HG03103 (cell line): ENCODE results near the gene MPV17L.
"Not testable (repeated sequence)": the region's sequence is repeated elsewhere in the genome, so short reads cannot be mapped to it uniquely, and the experiment has no call there.

Source experiments
- ATAC-seq: cut with Tn5 transposase; IDR thresholded peaks from one replicate; pipeline ENCODE4 v1.9.1; 2021; ENCODE audit warnings: low read depth; ENCODE audit not compliant: unreplicated experiment

The MPV17L gene

DNA sequence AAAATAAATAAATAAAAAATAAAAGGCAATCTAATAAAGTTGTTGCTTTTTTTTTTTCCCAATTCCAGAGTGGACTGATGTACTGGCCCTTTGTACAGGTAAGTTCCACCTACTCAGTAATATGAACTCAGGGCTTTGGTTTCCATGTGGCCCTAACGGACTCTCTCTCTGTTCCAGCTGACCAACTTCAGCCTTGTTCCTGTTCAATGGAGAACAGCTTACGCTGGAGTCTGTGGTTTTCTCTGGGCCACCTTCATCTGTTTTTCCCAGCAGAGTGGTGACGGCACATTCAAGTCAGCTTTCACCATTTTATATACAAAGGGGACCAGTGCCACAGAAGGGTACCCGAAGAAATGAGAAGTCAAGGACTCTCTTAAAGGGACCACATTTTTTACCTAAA lies 12.2 kb downstream of the MPV17L start:
- ATAC-seq: not testable (repeated sequence)

DNA sequence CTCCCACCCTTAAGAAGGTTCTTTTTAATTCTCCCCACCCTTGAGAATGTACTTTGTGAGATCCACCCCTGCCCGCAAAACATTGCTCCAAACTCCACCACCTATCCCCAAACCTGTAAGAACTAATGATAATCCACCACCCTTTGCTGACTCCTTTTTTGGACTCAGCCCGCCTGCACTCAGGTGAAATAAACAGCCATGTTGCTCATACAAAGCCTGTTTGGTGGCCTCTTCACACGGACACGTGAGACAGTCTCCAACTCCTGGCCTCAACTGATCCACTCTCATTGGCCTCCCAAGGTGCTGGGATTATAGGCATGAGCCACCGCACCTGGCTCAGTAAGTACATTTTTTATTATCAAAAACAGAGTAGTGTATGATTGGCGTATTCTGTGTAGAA lies 13.9 kb downstream of the MPV17L start:
- not testable (repeated sequence) for ATAC-seq

DNA sequence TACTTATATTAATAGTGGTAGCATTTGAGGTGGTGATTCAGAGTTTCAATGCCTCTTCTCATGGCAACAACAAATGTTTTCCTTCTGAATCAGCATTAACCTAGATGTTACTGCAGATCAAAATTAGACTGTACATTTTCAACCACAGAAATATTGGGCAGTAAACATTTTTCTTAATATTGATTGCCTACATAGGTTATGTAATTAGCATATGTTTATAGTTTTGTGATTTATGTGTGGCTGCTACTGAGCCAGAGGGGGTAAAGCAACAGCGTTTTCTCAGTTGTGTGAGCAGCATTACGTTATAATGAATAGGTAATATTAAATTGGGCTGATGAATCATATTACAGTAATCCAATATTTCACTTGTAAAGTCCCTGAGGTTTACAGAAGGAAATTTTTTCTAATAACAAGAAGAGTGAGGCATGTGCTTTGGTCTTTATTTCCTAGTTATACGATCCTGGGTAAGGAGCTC lies 20.0 kb downstream of the MPV17L start:
- no peak for ATAC-seq

DNA sequence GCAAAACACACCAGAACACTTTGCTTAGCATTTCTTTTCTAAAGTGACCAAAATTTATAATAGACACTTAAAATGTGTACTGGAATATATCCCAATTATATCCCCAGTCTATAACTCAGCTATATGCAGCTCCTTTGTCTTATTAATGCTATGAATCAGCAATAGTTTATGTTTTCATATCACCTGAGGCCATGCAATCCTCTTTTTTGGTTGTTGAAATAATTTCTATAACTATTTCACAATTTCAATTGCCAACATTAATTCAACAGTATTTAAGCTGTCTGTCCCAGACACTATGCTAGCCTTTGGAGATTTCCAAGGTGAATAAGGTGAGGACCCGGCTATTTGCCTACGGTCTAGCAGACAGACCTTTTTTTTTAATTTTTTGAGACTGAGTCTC lies 21.6 kb downstream of the MPV17L start:
- no peak for ATAC-seq

DNA sequence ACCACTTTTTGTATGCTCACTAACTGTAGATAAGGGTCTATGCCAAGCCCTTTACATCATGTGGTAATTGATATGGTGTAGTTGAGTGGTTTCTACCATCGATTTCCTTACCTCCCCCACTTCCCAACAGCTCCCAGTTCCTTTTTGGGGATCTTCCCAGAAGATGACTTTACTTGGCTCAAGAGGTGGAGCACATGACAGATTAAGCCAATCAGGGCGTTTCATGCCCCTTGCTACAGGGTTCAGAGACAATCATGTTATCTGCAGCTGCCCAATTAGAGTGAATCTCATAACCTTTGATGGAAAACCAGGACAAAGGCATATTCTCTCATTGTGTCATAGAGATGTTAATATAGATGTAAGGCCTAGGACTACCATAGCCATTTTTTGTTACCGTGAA lies 22.7 kb downstream of the MPV17L start:
- ATAC-seq: no peak

DNA sequence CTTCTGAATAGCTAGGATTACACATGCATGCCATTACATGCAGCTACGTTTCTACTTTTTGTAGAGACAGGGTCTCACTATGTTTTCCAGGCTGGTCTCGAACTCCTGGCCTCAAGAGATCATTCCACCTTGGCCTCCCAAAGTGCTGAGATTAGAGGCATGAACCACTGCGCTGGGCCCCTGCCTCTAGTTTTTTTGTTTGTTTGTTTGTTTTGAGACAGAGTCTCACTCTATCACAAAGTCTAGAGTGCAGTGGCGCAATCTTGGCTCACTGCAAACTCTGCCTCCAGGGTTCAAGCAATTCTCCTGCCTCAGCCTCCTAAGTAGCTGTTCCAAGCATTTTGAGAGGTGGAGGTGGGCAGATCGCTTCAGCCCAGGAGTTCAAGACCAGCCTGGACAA lies 26.1 kb downstream of the MPV17L start:
- not testable (repeated sequence) for ATAC-seq

DNA sequence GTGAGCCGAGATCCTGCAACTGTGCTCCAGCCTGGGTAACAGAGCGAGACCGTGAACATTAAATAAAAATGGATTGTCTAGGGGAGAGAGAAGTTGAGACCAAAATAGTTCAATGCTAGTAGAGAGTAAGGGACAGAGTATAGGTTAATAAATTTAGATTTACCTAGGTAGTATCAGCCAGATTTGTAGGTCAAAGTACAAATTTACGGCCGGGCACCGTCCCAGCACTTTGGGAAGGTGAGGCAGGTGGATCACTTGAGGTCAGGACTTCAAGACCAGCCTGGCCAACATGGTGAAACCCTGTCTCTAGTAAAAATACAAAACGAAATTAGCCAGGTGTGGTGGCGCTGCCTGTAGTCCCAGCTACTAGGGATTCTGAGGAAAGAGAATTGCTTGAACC lies 26.7 kb downstream of the MPV17L start:
- ATAC-seq: no peak

DNA sequence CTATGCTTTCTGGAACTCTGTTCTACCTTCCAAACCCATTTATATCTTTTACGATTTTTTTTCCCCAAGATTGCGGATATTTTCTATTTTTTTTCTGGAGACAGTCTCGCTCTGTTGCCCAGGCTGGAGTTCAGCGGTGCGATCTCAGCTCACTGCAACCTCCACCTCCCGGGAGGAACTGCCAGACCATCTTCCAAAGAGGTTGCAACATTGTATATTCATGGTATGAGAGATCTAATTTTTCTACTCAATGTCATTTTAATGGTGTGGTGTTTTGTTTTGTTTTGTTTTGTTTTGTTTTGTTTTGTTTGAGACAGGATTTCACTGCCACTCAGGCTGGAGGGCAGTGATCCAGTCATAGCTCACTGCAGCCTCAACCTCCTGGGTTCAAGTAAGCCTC lies 30.3 kb downstream of the MPV17L start:
- no peak for ATAC-seq

DNA sequence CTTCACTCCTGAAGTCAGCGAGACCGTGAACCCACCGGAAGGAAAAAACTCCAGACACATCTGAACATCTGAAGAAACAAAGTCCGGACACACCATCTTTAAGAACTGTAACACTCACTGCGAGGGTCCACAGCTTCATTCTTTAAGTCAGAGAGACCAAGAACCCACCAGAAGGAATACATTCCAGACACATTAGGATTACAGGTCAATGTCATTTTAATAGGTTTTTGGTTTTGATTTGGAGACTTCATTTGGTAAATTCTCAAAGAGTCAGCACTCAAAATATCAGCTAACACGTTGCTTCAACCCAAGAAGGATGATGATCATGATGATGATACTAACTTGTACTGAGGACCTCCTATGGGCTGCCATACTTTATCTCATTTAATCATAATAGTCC lies 31.2 kb downstream of the MPV17L start:
- no peak for ATAC-seq

DNA sequence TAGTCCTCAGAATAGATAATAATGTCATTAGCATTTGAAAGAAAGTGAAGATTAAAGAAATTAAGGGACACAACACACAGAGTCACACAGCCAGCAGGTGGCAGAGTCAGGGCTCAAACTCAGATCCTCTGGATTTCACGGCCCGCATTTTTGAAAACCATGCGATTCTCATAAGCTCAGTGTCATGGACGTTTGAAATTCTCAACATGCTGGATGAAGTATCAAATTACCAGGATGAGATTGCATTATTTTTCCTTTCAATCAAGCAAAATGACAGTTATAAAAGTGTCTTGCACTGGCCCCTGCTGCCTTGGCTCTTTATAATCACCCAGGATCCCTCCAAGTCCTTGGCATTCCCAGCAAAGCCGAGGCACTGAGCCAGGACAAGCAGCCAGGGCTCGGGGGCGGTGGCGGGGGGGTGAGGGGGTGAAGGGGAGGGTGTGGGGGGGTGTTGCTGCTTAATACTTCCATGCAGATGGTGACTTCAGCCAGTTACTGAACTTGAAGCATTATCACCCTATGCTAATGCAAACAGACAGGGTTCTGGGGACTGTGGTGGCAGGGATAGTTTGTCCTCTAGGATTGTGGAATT lies 32.2 kb downstream of the MPV17L start:
- no peak for ATAC-seq

DNA sequence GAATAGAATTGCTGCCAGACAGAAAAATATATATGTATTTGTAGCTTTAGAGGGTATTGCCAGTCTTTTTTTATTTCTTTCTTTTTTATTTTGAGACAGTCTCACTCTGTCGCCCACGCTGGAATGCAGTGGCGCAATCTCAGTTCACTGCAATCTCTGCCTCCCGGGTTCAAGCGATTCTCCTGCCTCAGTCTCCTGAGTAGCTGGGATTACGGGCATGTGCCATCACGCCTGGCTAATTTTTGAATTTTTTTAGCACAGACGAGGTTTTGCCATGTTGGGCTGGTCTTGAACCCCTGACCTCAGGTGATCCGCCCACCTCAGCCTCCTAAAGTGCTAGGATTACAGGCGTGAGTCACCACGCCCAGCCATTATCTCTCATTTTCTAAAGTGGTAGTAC lies 35.3 kb downstream of the MPV17L start:
- ATAC-seq: not testable (repeated sequence)

DNA sequence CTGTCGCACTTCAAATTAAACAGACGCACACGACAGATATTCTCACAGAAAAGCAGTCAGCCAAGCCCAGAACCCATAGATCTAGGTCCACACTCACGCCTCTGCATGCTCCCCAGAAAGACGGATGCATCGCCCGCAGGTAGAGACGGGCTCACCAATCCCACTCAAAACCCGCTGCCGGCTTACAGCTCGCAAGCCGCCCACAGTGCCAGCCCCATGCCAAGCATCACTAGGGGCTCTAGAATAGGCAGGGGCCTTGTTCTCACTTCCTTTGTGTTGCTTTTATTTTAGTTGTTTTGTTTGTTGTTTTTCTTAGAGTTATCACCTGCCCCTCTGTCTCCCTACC lies 38.5 kb downstream of the MPV17L start:
- ATAC-seq: no peak

DNA sequence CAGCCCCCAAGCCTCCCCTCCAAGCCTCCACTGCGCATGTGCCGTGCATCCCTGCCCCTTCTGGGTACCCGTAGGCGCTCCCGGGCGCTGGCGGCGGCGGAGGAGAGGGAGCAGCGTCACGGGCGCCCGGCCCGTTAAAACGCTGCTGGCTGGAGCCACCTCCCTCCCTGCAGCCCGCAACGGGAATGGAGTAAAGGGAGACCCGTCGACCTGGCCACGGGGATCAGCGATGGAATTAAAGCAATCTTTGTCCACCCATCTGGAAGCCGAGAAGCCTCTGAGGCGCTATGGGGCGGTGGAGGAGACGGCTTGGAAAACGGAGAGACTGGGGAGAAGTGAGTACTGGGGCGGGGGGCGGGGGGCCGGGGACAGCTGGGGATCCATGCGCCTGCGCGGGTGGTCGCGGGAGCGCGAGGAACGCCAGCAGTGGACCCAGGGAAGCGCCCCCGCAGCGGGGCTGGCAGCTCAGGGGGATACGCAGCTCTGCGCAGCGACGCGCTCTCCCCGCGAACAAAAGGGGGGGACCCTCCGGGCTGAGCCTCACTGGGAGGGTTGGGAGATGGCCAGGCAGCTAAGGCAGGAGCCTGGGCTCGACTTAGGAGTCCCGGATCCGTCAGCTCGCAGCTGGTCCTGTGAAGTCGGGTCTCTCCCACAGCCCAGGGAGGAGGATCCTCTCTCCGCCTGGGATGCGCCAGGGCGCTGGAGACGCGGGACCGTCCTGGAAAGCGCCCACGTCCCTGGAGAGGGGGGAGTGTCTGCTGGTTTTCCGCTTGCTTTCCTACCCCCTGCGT lies 39.1 kb downstream of the MPV17L start, which contains the start of gene BMERB1:
Gene BMERB1, plus strand, starts transcription at position 164 of the 791 bp plus-strand sequence. Its CDS starts 66 bp downstream, at position 230.
- no peak for ATAC-seq

DNA sequence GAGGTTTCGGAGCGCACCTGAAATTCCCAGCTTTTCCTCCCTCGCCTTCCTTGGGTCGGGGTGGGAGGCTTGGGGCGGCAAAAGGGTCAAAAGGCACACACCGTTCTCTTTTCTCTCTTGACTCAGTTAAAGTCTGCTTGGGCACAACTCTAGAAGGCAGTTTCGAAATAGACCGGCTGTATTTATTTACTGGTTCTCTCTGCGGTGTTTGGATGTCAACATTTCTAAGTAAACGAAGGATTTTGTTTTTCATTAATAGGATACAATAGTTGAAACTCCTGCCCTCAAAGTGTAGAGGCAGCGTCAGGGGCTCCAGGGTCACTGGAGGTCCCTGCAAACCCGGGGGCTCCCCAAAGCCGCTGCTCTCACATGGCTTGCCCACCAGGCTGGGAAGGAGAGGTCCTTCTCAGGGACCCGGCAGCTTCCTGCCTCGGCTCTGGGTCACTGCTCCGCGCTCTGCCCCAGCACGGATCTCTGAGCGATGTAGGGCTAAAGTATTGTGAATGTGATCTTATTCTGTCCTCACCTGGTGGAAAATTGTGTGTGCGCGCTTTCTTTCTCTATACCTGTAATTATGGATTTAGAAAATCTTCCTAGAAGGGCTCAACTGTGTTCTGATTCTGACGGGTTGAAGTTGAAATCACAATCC lies 39.8 kb downstream of the MPV17L start:
- no peak for ATAC-seq

DNA sequence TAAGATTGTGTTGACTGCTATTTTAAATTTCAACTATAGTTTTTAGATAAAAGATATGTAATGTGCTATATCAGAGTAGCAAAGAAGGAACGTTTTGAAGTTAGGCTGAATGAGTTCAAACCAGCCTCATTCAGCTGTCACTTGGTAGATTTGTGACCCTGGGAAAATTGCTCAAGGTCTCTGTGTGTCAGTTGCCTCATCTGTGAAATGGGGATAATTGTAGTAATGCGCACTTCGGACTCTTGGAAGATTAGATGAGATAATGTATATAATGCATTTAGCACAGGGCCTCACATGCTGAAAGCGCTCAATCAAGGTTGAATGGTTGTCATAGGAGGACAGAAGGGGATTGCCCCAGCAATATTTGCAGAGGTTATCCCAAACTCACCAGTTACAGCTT lies 43.5 kb downstream of the MPV17L start:
- ATAC-seq: no peak

DNA sequence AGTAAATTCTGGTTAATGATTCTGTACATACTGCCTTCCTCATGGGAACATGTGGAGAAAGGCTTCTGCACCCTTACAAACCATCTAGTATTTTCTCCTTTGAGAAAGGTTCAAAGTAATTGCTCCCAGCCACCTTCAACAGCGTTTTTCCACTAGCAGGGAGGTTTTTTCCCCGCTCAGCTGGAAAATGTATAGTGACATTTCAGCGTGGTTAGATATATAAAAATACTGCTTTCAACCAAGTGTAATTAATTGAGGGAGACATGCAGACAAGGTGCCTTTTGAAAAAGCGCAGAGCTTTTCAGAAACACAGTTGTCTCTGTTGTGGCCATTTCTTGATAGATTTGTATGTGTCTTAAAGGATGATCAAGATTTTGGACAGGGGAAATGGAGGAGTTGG lies 44.0 kb downstream of the MPV17L start:
- no peak for ATAC-seq

DNA sequence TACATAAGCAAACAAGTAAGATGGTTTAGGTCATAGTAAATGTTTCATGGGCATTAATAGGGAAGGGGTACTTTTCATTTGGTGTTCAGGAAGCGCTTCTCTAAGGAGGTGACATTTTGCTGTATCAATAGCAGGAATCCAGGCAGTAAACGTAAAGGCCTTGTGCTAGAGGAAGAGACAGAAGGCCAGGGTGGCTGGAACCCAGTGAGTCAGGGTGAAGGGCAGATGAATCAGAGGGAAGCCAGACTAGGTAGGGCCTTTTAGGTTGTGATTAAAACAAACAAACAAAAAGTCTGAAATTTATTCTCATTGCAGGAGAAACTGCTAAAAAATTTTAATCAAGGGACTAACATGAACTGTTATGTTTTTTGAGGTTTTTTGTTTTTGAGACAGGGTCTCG lies 45.3 kb downstream of the MPV17L start:
- ATAC-seq: no peak

DNA sequence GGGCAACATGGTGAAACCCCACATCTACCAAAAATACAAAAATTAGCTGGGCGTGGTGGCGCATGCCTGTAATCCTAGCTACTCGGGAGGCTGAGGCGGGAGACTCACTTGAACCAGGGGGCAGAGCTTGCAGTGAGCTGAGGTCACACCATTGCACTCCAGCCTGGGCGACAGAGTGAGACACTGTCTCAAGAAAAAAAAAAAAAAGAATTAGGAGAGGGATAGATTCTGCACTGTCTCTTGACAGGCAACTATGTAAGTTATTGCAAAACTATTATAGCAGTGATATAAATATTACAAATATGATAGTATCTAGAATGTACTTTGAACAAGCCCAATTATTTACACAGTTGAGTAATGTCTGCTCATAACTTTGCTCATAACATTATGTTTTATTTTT lies 46.6 kb downstream of the MPV17L start:
- ATAC-seq: not testable (repeated sequence)

DNA sequence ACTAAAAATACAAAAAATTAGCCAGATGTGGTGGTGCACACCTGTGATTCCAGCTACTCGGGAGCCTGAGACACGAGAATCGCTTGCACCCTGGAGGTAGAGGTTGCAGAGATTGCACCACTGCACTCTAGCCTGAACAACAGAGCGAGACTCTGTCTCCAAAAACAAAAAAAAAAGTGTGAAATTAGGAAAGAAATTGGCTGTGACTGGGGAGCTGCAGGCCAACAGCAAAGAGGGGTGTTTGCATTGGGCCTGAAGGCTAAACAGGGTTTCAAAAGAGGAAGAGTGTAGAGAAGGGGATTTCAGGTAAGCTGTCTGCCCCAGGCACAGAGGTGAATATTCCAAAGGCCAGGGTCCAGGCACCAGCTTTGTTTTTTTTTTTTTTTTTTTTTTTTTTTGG lies 48.2 kb downstream of the MPV17L start:
- no peak for ATAC-seq

DNA sequence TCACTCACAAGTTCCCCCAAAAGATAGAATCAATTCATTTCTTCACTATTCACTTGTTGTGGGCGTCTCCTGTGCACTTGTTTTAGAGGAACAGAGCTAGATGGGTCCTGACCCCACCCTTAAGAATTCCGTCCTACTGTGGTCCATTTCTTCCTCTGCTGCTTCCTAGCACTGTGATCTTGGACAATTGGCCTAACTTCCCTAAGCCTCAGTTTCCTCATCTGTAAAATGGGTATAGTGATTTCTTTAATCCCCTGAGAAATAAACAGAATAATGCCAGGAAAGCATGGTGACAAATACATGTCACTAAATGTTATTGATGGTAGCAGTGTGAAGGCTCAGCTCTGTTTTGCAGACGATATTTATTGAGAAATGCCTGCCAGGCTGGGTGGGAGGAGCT lies 48.7 kb downstream of the MPV17L start:
- no peak for ATAC-seq

DNA sequence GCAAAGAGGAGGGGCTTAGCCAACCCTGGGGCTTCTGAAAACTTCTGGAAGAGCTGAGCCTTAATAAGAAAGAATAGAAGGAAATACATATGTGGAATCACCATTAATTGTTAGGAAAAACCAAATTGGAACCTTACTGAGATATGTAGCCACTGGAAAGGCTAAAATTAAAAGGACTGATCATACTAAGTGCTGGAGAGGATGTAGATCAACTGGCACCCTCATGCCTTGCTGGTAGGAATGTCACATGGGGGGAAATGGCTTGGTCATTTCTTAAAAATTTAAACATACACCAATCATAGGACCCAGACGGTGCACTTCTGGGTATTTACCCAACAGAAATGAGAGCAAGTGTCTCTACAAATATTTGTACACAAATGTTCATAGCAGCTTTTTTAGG lies 49.9 kb downstream of the MPV17L start:
- no peak for ATAC-seq

DNA sequence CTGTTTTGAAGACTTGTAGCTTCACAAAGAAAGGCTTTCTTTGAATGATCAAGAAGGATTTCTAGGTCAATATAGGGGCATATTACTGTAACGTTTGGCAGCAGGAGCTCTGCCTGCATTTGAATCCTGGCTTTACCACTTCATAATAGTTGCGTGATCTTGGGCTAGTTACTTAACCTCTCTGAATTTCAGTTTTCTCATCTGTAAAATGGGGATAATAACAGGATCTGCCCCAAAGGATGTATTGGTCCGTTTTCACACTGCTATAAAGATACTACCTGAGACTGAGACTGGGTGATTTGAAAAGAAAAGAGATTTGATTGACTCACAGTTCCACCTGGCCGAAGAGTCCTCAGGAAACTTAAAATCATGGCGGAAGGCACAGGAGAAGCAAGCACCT lies 51.3 kb downstream of the MPV17L start:
- ATAC-seq: no peak
